Femur (tissue), 1 donor: Measurements from ENCODE around the gene POU2F1.
"Not testable (repeated sequence)": the region's sequence is repeated elsewhere in the genome, so short reads cannot be mapped to it uniquely, and the experiment has no call there.

Experiments
- DNase-seq: peaks from one replicate; pipeline ENCODE4 v3.0.0-alpha.2; 2017

Gene POU2F1

DNA sequence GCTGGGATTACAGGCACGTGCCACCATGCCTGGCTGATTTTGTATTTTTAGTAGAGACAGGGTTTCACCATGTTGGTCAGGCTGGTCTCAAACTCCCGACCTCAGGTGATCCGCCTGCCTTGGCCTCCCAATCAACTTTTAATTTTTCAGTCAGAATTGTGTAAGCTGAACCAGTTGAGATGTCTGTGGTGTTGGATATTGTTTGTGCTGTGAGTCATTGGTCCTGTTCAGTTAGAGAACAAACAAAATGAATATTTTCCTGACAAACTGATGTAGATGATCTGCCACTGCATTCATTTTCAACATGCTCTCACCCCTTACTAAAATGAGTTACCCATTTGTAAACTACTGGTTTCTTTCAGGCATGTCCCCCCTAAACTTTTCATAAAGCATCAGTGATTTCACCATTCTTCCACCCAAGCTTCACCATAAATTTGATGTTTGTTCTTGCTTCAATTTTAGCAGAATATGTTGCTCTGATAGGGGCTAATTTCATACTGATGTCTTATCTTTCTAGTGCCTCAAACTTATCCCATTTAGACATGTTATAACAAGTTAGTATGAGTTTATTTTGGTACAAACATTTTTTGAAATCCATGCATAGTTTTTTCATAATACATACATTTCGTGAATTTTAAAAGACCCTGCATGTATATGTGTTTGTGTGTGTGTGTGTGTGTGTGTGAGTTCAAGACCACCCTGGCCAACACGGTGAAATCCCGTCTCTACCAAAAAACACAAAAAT is 15.2 kb upstream of the POU2F1 start:
- DNase-seq: not testable (repeated sequence)

DNA sequence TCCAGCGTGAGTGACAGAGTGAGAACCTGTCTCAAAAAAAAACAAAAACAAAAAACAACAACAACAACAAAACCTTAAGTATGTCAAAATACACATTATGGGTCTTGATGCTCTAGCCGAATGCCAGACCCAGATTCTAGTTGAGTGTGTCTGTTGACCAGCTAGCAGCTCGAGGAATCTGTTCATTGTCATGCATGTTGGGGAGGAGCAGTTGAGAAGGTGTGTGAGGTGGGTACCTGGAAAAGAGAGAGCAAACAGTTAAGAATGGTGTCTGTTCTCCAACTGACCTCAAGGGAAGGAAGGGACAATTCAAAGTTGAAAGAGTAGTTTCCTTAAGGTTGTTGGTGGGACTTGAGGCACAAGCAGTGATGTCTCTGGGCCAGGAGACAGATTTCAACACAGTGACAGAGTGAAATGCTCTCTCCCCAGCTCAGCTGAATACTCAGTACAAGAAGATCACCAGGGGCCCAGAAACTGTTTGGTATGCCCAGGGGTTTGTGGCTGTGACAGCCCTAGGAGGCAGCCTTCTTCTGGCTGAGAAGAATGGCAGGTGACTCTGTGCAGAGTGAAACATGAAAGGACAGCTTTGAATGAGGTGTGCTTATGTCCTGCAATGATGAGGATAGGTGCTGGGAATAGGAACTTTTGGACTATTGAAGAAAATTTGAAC is 14.4 kb upstream of the POU2F1 start:
- DNase-seq: no peak

DNA sequence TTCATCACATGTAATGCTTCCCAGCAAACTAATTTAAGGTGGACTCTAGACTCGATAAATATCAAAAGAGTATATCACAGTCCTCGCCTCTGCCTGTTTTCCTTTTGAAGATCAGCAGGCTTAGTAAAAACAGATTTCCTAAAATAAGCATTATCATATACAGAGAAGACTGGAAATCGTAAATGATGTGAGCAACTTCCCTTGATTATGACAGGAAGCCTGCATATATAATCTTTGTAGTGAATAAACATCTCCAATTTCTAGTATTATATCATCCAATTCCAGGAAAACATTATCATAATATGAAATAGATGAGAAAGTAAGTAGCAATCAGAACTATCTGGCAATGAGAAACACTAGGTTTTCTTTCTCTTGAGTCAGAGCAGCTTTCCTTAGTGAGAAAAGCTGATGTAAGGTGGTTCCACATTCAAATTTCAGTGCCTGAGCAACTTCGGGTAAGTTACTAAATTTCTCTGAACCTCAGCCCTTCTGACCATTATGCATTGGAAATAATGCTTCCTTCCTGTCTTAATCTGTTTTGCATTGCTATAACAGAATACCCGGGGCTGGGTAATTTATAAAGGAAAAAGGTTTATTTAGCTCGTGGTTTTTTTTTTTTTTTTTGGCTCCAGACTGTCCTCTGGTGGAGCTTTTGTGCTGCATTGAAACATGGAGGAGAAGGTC is 12.6 kb upstream of the POU2F1 start:
- DNase-seq: no peak

DNA sequence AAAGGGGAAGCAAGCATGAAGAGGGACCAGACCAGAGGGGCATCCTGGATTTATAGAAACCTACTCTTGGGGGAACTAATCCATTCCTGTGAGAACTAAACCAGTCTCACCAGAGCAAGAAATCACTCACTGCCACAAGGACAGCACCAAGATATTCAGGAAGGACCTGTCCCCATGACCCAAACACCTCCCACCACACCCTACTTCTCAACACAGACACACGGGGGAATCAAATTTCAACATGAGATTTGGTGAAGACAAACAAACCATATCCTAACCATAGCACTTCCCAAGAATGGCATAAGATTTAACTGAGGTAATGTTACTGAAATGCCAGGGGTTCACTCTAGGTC is 12.1 kb upstream of the POU2F1 start:
- no peak for DNase-seq

DNA sequence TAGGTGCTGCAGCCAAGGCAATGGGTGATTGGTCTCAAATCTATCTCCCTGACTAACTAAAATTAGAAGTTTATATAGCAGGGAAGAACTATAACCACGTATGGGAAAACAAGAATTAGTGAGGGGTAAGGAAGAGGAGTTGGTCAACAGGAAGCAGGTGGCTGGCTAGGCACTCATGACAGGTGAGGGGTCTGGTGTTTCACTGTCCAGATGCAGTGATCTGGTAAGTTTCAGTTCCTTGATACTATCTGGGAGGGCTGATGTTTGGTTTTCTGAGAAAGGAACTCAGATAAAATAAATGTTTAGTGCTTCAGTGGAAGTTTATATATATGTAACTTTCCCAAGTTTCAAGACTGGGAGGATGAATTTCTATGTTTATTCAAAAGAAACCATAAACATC is 11.6 kb upstream of the POU2F1 start:
- no peak for DNase-seq

DNA sequence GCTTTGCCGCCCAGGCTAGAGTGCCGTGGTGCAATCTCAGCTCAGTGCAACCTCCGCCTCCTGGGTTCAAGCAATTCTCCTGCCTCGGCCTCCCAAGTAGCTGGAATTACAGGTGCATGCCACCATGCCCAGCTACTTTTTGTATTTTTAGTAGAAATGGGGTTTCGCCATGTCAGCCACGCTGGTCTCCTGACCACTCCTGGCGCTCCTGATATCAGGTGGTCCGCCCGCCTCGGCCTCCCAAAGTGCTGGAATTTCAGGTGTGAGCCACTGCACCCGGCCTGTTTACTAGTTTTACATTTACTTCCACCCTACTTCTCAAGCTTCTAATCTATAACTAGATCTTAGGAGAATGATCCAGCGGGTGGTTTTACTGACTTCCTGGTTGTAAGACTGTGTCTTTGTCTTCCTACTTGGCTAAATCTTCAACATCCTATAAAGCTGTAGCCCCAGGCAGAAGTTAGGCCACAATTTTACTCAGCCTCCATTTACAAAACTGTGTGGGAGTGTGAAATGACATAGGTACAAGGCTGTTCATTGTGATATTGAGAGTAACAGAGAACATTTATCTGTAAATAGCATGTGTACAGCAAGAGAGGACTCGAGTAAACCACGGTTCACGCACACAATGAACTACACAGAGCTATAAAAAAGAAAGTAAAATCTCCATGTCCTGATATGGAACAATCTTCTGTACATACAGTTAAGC is 9.6 kb upstream of the POU2F1 start:
- no peak for DNase-seq

DNA sequence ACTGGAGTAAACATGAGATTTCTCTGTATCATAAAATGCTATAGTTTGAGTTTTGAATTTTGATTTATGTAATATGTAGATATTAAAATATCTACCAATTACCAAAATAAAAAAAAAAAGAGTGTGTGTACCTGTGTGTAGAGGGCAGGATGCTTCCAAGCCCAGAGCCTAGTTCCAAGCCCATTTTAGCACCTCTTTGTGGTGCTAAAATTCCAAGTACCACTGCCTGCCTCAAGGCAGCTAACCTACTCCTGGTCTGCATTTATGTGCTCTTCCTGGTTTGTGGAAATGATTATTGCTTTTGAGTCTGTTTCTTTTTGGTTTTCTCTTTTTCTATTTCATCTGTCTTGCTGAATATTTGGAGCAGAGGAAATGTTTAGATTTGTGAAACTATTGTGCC is 8.7 kb upstream of the POU2F1 start:
- no peak for DNase-seq

DNA sequence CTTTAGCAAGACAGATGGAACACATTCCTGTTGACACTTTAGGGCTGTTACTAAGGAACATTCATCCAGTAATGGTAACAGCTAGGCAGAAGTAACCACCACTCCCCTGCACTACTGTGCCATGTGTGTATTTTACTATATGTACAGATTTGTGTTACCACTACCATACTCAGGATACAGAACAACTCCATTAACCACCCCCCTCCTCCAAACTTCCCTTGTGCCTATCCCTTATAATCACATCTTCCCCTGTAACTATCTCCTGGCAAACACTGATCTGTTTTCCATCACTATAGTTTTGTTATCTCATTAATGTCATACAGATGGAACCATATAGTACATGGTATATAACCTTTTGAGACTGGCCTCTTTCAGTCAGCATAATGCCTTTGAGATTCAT is 3.9 kb upstream of the POU2F1 start:
- DNase-seq: no peak

DNA sequence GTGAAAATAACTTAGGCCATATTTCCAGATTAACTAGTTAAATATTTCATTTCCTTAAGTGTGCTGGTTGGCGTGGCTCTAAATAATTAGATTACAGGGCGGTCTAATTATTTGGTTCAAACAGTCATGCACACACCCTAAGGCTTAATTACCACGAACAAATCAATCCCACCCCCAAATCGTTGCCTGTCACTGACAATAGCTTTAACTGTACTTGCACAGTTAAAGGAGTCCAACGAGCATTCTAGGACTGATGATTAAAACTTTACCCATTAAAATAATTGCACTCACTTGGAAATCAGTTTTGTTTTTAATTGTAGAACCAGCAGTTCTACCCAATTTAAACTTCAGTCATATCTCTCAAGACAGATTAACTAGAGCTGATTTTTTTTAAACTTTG is 1.5 kb upstream of the POU2F1 start:
- no peak for DNase-seq

DNA sequence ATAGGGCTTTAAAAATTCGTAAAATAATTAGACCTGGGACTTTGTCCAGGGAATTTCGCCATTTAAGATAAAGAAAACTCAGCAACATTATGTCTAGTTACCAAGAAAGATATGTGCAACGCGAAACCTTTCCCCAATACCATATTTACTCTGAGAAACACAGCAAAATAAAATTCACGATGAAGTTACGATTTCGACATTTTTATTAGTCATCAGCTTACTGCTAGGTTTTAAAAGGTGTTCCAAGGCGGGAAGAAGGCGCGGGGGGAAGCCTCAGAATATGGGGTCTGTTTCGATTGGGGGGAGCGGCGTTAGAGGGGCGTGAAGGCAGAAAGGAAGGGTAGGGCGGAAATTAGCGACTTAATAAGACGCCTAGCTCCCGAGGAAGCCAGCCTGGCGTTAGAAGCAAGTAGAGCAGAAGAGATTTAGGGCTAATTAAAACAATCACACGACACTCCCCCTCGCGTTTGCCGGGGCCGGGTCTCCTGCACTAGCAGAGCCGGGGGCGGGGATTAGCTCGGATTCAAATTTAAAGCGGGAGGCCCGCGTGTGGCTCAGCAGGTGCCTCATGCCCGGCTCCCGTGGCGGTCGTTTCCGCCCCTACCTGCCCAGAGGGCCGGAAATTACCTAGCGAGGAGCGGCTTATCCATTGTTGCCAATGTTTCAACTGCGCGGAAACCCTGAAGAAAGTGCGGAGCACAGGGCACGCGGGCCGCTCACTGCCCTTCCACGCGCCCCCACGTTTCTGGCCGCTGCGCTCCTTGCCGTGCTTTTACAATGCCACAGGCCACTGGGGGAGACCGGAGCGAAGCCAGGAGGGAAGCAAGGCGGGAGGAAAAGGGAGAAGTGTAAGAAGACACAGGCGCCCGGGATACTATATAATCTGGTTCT is 795 bp upstream of the POU2F1 start:
- DNase-seq: peak; percentile 87

DNA sequence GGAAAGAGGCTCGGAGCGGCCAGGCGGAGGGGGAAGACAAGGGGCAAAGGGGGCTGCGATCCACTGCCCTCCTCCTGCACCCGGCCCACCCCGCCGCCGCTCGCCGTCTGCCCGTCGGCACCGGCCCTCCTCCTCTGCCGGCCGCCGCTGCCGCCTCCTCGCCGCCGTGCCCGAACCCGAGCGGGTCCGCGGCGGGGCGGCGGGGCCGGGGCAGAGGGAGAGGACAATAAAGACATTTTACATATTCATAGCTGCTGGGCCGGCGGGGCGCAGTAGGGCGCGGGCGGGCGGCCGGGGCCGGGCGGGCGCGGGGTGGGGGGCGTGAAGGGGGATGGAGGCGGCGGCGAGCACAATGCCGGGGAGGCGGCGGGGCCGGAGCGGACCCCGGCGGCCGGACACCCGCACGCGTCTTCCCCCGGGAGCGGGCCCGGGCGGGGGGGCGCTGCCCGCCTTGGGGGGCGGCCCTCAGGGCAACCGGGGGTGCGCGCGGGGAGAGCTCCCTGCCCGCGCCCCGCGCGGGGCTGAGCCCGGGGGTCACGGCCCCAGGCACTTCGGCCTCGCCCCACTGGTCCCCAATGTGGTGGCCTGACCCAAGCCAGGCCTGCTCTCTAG is 546 bp downstream of the POU2F1 start:
- DNase-seq: no peak

DNA sequence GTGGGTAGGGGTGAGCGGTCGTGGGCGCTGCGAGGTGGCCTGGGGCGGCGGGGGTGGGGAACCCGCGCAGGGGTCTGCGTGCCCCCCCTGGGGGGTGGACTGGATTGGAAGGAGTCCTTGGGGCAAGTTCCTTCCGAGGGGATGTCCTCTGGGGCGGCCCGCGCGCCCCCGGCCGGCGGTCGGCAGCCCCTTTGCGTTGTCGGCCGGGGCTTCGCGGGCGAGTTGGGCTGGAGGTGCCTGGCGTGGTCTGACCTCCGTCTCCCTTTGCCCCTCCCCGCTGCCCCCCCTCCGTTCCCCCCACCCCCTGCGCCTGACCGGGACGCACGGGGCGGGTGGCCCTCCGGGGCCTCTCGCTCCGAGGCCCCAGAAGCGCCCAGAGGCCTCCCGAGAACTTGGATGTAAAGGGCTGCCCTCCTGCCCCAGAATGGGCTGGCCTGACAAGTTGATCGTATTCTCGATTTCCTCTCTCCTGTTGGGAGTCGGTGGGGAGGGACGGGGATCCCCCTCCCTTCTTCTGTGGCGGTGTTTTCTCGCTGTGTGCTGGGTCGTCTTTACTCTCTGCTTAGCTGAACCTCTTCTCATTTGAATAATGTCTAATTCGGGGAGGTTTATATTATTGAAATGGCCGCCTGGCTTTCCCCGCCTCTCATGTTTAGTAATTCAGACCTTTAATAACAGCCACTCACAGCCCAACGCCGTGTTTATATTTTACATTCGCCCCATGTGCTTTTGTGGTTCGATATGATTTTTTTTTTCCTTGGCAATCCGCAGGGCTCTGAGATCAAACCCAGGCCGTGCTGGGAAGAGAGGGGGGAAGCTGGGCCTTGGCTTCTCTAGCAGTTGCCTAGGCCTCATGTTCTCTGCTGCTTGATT is 1.3 kb downstream of the POU2F1 start:
- DNase-seq: peak; percentile 64

DNA sequence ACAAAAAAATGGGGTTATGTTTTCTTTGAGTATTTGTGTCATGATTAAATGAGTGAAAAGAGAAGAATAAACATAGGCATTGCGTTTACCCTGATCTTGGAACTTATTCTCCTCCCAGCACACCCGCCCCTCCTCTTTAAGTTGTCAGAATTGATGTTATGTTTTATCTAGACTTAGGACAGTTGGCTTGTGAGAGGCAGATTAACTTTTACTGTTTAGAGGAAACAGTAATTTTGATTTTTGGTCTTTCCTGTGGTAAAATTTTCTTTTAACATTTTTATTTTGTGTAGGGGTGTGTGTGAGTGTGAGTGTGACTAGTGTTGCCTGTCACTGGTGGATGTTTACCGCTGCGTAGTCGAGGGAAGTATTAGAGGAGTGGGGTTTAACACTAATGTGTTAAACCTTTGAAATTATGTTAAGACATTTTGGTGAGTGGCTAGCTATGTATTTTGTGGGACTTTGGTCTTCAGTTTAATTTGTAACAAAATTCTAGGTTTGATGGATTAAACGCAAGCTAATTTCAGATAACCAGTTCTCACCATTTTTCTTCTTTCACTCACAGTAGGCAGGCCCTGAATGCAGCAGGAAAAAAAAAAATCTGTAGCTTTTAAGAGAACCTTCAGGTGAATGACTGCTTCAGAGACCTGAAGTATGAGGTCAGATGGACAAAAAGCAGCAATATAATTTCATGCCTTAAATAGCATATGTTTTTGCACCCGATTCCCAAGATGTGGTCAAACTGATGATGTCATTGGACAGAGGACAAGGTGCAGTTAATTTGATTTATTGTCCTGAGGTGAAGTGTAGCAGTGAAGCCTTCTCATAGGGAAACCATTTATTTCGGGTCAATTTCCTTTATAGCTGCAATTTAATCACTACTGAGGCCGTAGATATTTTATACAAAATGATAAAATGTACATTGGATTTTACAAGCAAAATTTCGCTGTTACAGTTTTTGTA is 2.7 kb downstream of the POU2F1 start:
- no peak for DNase-seq

DNA sequence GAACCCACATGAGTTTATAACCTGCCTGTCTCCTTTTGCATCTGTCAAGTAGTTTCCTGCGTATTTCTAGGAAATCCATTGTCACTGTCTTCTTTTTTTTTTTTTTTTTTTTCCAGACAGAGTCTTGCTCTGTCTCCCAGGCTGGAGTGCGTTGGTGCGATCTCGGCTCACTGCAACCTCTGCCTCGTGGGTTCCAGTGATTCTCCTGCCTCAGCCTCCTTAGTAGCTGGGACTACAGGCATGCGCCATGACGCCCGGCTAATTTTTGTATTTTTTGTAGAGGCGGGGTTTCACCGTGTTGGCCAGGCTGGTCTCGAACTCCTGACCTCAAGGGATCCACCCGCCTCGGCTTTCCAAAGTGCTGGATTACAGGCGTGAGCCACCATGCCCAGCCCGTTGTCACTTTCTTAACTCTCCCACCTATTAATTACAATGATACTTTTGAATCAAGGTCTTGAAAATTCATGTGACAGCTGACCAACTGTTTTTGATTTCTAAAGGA is 4.1 kb downstream of the POU2F1 start:
- not testable (repeated sequence) for DNase-seq

DNA sequence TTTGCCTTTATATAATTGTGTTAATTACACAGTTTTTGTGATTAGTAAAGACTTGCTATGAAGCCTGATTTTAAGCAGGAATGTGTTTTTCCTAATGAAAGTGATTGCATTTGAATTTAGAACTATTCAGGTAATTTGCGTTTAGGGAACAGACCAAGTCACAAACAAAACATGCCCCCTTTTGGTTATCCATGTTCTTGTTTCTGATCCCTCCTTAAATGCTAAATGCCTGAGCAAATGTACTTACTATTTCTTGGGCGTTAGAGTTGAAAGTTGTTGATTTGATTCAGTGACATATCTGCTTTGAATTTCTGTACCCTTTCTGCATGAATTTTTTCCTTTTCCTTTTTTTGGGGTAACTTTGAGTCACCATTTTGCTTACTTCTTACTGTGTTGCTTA is 5.2 kb downstream of the POU2F1 start:
- no peak for DNase-seq

DNA sequence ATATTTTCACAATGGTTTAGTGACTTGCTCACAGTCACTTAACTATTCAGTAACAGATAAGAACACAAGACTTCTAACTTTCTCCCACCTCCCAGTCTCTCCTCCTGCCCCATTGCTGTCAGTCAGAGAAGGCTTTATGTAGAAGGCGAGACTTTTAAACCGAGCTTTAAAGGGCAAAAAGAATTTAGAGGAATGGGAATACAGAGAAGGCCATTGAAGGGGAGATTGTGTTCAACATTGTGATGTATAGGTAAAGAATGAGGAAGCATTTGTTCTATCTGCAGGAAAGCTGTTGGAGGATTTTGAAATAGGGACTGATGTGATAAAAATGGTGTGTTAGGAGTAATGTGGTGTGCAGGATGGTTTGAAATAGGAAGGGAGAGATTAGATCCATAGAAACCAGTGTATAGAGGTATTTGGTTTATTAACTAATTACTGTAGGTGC is 7.3 kb downstream of the POU2F1 start:
- DNase-seq: no peak

DNA sequence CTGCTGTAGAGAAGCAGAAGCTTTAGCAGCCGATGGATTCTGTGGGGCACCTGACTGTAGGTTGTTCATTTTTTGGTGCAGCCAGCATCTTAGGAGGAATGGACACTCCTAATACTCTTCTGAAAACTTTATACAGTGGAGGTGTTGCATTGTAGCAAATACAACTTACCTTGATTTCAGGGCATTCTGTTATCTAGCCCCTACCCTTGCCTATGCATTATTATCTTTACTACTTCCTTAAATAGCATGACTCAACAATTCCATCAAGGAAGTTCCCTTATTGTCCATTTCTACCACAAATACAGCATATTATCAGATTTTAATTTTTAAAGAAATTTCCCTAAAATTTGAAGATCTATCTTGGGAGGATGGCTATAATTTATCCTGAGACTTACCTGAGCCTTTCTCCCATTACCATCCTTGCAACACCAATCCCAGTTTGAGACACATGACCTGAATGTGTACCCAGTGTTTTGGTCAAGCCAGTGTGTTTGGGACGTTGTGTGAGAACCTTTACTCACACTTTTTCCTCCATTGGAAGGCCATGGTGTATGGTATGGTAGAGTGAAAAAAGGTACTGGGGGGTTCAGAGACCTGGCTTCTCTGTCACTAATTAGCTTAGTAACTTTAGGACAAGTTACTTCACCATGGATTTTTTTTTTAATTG is 9.2 kb downstream of the POU2F1 start:
- no peak for DNase-seq

DNA sequence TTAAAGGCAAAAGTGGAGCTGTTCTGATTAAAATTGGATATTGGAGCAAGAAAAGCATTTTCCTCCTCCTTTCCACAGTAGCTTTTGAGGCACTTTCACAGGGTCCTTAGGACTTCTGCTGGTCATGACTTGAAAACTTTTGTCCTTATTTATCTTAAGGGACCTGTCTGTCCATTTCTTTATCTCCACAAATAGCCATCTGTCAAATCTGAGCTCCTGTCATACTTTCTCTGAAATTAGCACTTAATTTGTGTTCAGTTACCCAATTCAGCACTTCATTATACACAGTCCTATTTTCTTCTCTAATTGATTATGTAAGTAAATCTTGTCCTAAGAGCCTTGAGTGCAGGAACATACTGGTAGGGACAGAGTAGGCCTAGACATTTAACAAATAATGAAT is 9.8 kb downstream of the POU2F1 start:
- no peak for DNase-seq

DNA sequence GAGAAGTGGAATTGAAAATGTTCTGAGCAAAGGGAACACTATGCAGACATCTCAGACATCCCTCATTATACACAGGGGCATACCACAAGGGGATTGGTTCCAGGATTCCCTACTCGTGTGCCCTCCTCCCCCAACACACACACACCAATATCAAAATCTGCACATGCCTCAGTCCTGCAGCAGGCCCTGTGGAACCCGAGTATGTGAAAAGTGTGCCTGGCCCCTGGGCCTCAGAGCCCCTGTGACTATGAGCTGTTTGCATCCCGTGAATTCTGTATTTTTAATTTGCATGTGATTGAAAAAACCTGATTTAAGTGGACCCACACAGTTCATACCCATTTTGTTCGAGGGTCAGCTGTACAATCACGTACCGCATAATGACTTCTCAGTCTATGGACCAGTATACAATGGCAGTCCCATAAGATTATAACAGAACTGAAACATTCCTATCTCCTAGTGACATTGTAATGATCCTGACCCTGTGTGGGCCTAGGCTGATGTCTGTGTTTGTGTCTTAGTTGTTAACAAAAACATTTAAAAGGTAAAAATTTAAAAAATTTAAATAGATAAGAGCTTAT is 11.3 kb downstream of the POU2F1 start:
- DNase-seq: no peak
